Body of pancreas (tissue), 4 donors: Measurements from ENCODE around the gene DBP. TPM values are rescaled to one million over a fixed set of nuclear protein-coding genes. Genes with fewer than 3 reads are reported as not detected.
"Not testable (repeated sequence)": the region's sequence is repeated elsewhere in the genome, so short reads cannot be mapped to it uniquely, and the experiment has no call there.

Source experiments
- ATAC-seq: fragments of 150-250 bp; one replicate; pipeline ENCODE4 v1.9.1; 2016
- DNase-seq, 4 donors: peaks; one replicate each; pipeline ENCODE4 v3.0.0-alpha.2; 2019
- H3K27ac ChIP-seq, 4 donors: fragments of 200-600 bp; sonication (generic); 1 replicate in 3 of 4; 2 replicates in 1 of 4; pipeline versions ENCODE4 v1.5.1 to v1.6.1; 2016 to 2019; ENCODE audit warnings: mild to moderate bottlenecking in 1 of 4, mixed read lengths in 1 of 4, moderate library complexity in 1 of 4
- H3K27me3 ChIP-seq, 2 donors: fragments of 200-600 bp; sonication (generic); one replicate each; pipeline ENCODE4 v1.6.0; 2016; ENCODE audit warnings: mild to moderate bottlenecking in 1 of 2
- H3K36me3 ChIP-seq, 2 donors: fragments of 200-600 bp; sonication (generic); replicated peaks in 1 of 2; 2 replicates each; pipeline ENCODE4 v1.5.1; 2016; ENCODE audit warnings: low read depth in 2 of 2; ENCODE audit not compliant: insufficient read depth in 1 of 2
- H3K4me1 ChIP-seq: fragments of 200-600 bp; sonication (generic); one replicate; pipeline ENCODE4 v1.6.0; 2016
- H3K4me3 ChIP-seq, 2 donors: fragments of 200-600 bp; sonication (generic); 1 replicate in 1 of 2; 2 replicates in 1 of 2; pipeline ENCODE4 v1.5.1; 2016 to 2019
- H3K9me3 ChIP-seq, 3 donors: fragments of 200-600 bp; sonication (generic); 1 replicate in 2 of 3; 2 replicates in 1 of 3; pipeline ENCODE4 v1.5.1; 2016
- CTCF ChIP-seq, 7 experiments: fragments of 450-650 bp in 4 of 7; fragments of 200-600 bp in 3 of 7; sonication (generic) in 3 of 7; IDR thresholded peaks; one replicate each; pipeline ENCODE4 v1.5.1; 2016 to 2019; ENCODE audit warnings: antibody characterized with exemption in 7 of 7
- POLR2A ChIP-seq, 3 donors: fragments of 450-650 bp; IDR thresholded peaks; one replicate each; pipeline ENCODE4 v1.6.1; 2016; ENCODE audit warnings: antibody characterized with exemption in 3 of 3, mild to moderate bottlenecking in 2 of 3
- WGBS, 2 donors: methylation state at CpG; one replicate each; pipeline ENCODE4 v1.1.5; 2017; 5-methylcytosine and 5-hydroxymethylcytosine counted together
- intact Hi-C: fragments of 100-400 bp; cut with DNase I; formaldehyde crosslinking; loops from one replicate; pipeline ENCODE4 v1.15.1; 2023
- total RNA-seq, 2 donors: library from RNA; depleted of rRNA; stranded (reverse); fragments of >200 nt; gene quantifications; one replicate each; pipeline ENCODE4 v1.1.0, GENCODE V29; 2016

The DBP gene
- total RNA-seq, 2 donors from 2014 or later, result 2.0 to 4.9 TPM

- ATAC-seq (no peak), DNase-seq (peak in 2 of 4 donors; percentile 41 to 52)
- Histone ChIP-seq H3K27ac (no peak overlapping the region), H3K36me3 (no peaks in the 10 kb centered on the region), H3K4me3 (no peak overlapping the region), H3K27me3 (no peaks in the 10 kb centered on the region), H3K9me3 (no peaks in the 10 kb centered on the region), H3K4me1 (peaks cover 28% of the 10 kb centered on the region)
- 79 to 84% methylated on average over 7 of the region's 7 CpGs for WGBS, 2 donors
- TF ChIP-seq POLR2A (IDR thresholded peaks at IDR 0.05) (no peak), CTCF (IDR thresholded peaks at IDR 0.05) (no peak)
- intact Hi-C loops, result no loop called here
Observed at GRCh38 chr19:48681127-48681470, 43.9 kb upstream of the DBP start.

- no peaks in the 10 kb centered on the region for H3K9me3 ChIP-seq
- TF ChIP-seq CTCF (IDR thresholded peaks at IDR 0.05) (no peak), POLR2A (IDR thresholded peaks at IDR 0.05) (no peak)
- DNase-seq (no peak), ATAC-seq (no peak)
- H3K27me3 ChIP-seq, result no peaks in the 10 kb centered on the region
- peaks cover 31% of the 10 kb centered on the region for H3K4me1 ChIP-seq
- intact Hi-C loops, result no loop called here
- 90 to 100% methylated on average over 17 to 31 of the region's 45 CpGs for WGBS, 2 donors
- no peaks in the 10 kb centered on the region for H3K36me3 ChIP-seq
- H3K27ac ChIP-seq, result no peak overlapping the region
- H3K4me3 ChIP-seq, result no peak overlapping the region
Observed at GRCh38 chr19:48680436-48681126, 43.4 kb upstream of the DBP start.

GRCh38 chr19:48680006-48680405 lies 42.8 kb upstream of the DBP start:
- intact Hi-C loops, H3K36me3 ChIP-seq, H3K27ac ChIP-seq, H3K9me3 ChIP-seq, H3K4me3 ChIP-seq, H3K27me3 ChIP-seq, ATAC-seq, DNase-seq: not testable (repeated sequence)
- peaks cover 36% of the 10 kb centered on the region for H3K4me1 ChIP-seq
- 91 to 97% methylated on average over 6 to 19 of the region's 19 CpGs for WGBS, 2 donors

DNA sequence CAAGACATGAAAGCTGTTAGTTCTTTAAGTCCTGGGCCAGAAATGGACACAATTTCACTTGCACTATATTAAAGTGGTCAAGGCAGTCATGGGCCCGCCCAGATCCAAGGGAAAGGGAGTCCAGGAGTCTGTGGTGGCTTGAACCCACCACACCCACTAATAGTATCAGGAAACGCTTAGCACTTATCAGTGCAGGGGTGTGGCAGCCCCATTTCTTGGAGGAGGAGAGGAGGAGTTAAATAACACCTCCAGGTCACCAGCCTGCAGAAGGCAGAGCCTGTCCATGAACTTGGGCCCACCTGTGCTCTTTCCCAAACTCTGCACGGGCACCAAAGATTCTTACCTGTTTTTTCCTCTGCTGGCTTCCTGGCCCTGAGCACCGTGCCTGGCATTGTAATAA lies 41.0 kb upstream of the DBP start:
- TF ChIP-seq CTCF (IDR thresholded peaks at IDR 0.05), result peak in 1 of 7 experiments; percentile 5
- TF ChIP-seq POLR2A (IDR thresholded peaks at IDR 0.05), result peak in 1 of 3 donors; percentile 33
- WGBS, 2 donors, result 19 to 34% methylated on average over 4 of the region's 4 CpGs
- no peaks in the 10 kb centered on the region for H3K27me3 ChIP-seq
- H3K27ac ChIP-seq, result peak overlapping the region; percentile 47 to 90 (median 78)
- ATAC-seq (peak; percentile 85), DNase-seq (peak; percentile 81 to 93 (median 90))
- peaks cover 28% of the 10 kb centered on the region for H3K4me1 ChIP-seq
- no peaks in the 10 kb centered on the region for H3K9me3 ChIP-seq
- no peaks in the 10 kb centered on the region for H3K36me3 ChIP-seq
- intact Hi-C loops, result no loop called here
- H3K4me3 ChIP-seq, result no peak overlapping the region

GRCh38 chr19:48676887-48677286 lies 39.7 kb upstream of the DBP start:
- TF ChIP-seq CTCF (IDR thresholded peaks at IDR 0.05) (no peak), POLR2A (IDR thresholded peaks at IDR 0.05) (no peak)
- intact Hi-C loops, result no loop called here
- H3K27ac ChIP-seq, result no peak overlapping the region

More at GRCh38 chr19:48676887-48677286, 39.7 kb upstream of the DBP start:
- Histone ChIP-seq H3K9me3 (no peaks in the 10 kb centered on the region), H3K4me3 (no peak overlapping the region), H3K4me1 (peaks cover 28% of the 10 kb centered on the region), H3K27me3 (no peaks in the 10 kb centered on the region), H3K36me3 (no peaks in the 10 kb centered on the region)
- WGBS, 2 donors, result 83 to 89% methylated on average over 12 to 13 of the region's 13 CpGs
- ATAC-seq (no peak), DNase-seq (no peak)
